K562 (cell line): Measurements from ENCODE around the gene USP13. TPM values are rescaled to one million over a fixed set of nuclear protein-coding genes. Genes with fewer than 3 reads are reported as not detected.

Source experiments
- ATAC-seq: fragments of 200-7000 bp; cut with Tn5 transposase; 3 replicates; pipeline ENCODE4 v1.9.1; 2020; ENCODE audit warnings: moderate library complexity
- BruUV-seq: library from RNA; stranded (reverse); fragments of 400-500 nt; replicated peaks from 2 replicates; lab custom pipeline; 2021; lab: Mats Ljungman, UMichigan
- CTCF ChIA-PET: fragments of 300-600 bp; formaldehyde crosslinking; extraction: SDS; loops from one replicate; lab custom pipeline; 2021; ENCODE audit warnings: low intra/inter-chr PET ratio; lab: Yijun Ruan, JAX
- POLR2A ChIA-PET: fragments of 300-600, 350-650 bp; sonication (Branson Sonifier 250); formaldehyde crosslinking; extraction: SDS; loops from one replicate; lab custom pipeline; 2021; ENCODE audit warnings: antibody characterized with exemption, inconsistent platforms; lab: Yijun Ruan, JAX
- DNase-seq, 4 experiments: peaks; one replicate each; pipeline versions ENCODE4 v3.0.0 to v3.0.0-alpha.2; 2011 to 2018; ENCODE audit warnings: low spot score in 3 of 4, mixed read lengths in 3 of 4; ENCODE audit errors: extremely low read depth in 1 of 4
- FAIRE-seq: peaks from 2 replicates; lab custom pipeline; 2011; peaks lifted over from hg19 to GRCh38; lab: Jason Lieb, UNC
- H2AFZ ChIP-seq: 2 replicates; pipeline ENCODE4 v1.6.0; 2011; ENCODE audit warnings: low read depth, low read length, control low read depth, inconsistent platforms
- H3K27ac ChIP-seq: fragments of 200-600 bp; 3 replicates; pipeline ENCODE4 v1.8.0; 2011; ENCODE audit warnings: low read depth, mild to moderate bottlenecking, control low read depth, inconsistent platforms, low read length, moderate library complexity, mixed read lengths; ENCODE audit errors: extremely low read depth
- H3K27me3 ChIP-seq, 2 experiments: fragments of 300-600 bp in 1 of 2; 2 replicates in 1 of 2; 3 replicates in 1 of 2; pipeline versions ENCODE4 v1.6.0 to v1.8.0; 2011; ENCODE audit warnings: inconsistent platforms in 2 of 2, low read length in 2 of 2, mild to moderate bottlenecking in 1 of 2, mixed read lengths in 1 of 2, moderate library complexity in 1 of 2; ENCODE audit not compliant: control insufficient read depth in 2 of 2, insufficient read depth in 2 of 2
- H3K36me3 ChIP-seq: fragments of 300-600 bp; 3 replicates; pipeline ENCODE4 v1.8.0; 2011; ENCODE audit warnings: mild to moderate bottlenecking, low read length, inconsistent platforms; ENCODE audit not compliant: control insufficient read depth, insufficient read depth
- H3K4me1 ChIP-seq, 2 experiments: fragments of 200-600 bp in 1 of 2; replicated peaks in 1 of 2; 2 replicates in 1 of 2; 3 replicates in 1 of 2; pipeline versions ENCODE4 v1.5.1 to v1.8.0; 2011; ENCODE audit warnings: inconsistent platforms in 2 of 2, low read length in 2 of 2, mild to moderate bottlenecking in 1 of 2, mixed read lengths in 1 of 2, moderate library complexity in 1 of 2; ENCODE audit not compliant: control insufficient read depth in 2 of 2, insufficient read depth in 2 of 2
- H3K4me2 ChIP-seq: 2 replicates; pipeline ENCODE4 v1.6.1; 2011; ENCODE audit warnings: low read length, control low read depth, inconsistent platforms, mixed read lengths; ENCODE audit not compliant: insufficient read depth
- H3K4me3 ChIP-seq: fragments of 200-600 bp; sonication (generic), shearing (Covaris generic); 2 replicates; pipeline ENCODE4 v1.5.1; 2016; ENCODE audit warnings: control low read depth, inconsistent platforms
- H3K79me2 ChIP-seq: fragments of 200-600 bp; 3 replicates; pipeline ENCODE4 v1.8.0; 2011; ENCODE audit warnings: low read length, inconsistent platforms; ENCODE audit not compliant: control insufficient read depth, insufficient read depth
- H3K9ac ChIP-seq, 2 experiments: 2 replicates each; pipeline versions ENCODE4 v1.6.0 to v1.6.1; 2011; ENCODE audit warnings: low read depth in 2 of 2, low read length in 2 of 2, control low read depth in 1 of 2, inconsistent platforms in 1 of 2, mild to moderate bottlenecking in 1 of 2, mixed read lengths in 1 of 2; ENCODE audit not compliant: insufficient read depth in 1 of 2
- H3K9me1 ChIP-seq: one replicate; pipeline ENCODE4 v1.6.0; 2011; ENCODE audit warnings: inconsistent platforms, mild to moderate bottlenecking, low read length, moderate library complexity; ENCODE audit not compliant: control insufficient read depth, insufficient read depth
- H3K9me3 ChIP-seq: replicated peaks from 2 replicates; pipeline ENCODE4 v1.5.1; 2011; ENCODE audit warnings: low read depth, low read length, inconsistent platforms; ENCODE audit not compliant: control insufficient read depth, insufficient read depth
- H4K20me1 ChIP-seq: replicated peaks from 2 replicates; pipeline ENCODE4 v1.6.1; 2011; ENCODE audit warnings: low read length, inconsistent platforms, mixed read lengths; ENCODE audit not compliant: control insufficient read depth, insufficient read depth
- BRD9 ChIP-seq: fragments of 450-650 bp; IDR thresholded peaks from 2 replicates; pipeline ENCODE4 v1.6.1; 2018; ENCODE audit warnings: low read depth; ENCODE audit not compliant: partially characterized antibody
- CREB5 ChIP-seq: fragments of 250-450 bp; sonication (Bioruptor Pico); IDR thresholded peaks from 2 replicates; pipeline ENCODE4 v1.5.0; 2020; ENCODE audit warnings: mild to moderate bottlenecking
- EP300 ChIP-seq: IDR thresholded peaks from 2 replicates; pipeline ENCODE4 v1.6.1; 2012; ENCODE audit warnings: low read length, improper control_type of control experiment
- FOSL1 ChIP-seq: fragments of 200-800 bp; sonication (Bioruptor generic); conservative IDR thresholded peaks from 2 replicates; pipeline ENCODE4 v1.6.1; 2016; ENCODE audit warnings: missing genetic modification characterization, missing compliant biosample characterization
- MAFF ChIP-seq: IDR thresholded peaks from 2 replicates; pipeline ENCODE4 v1.6.1; 2012; ENCODE audit warnings: low read length, improper control_type of control experiment
- MAFG ChIP-seq: fragments of 450-650 bp; conservative IDR thresholded peaks from 2 replicates; pipeline ENCODE4 v1.6.1; 2016; ENCODE audit warnings: missing genetic modification characterization, missing compliant biosample characterization
- MAFK ChIP-seq: IDR thresholded peaks from 2 replicates; pipeline ENCODE4 v1.6.1; 2011; ENCODE audit warnings: low read length, improper control_type of control experiment
- MAZ ChIP-seq, 2 experiments: fragments of 450-650 bp in 1 of 2; sonication (generic) in 1 of 2; formaldehyde crosslinking; IDR thresholded peaks in 1 of 2; conservative IDR thresholded peaks in 1 of 2; 2 replicates each; pipeline versions ENCODE4 v1.4.0 to v1.5.0; 2020; ENCODE audit warnings: mild to moderate bottlenecking in 1 of 2, missing genetic modification reagents in 1 of 2
- NCOA2 ChIP-seq, 2 experiments: fragments of 450-650 bp; IDR thresholded peaks; 2 replicates each; pipeline ENCODE4 v1.6.1; 2018; ENCODE audit warnings: mild to moderate bottlenecking in 2 of 2, moderate library complexity in 1 of 2; ENCODE audit not compliant: partially characterized antibody in 2 of 2
- PHTF2 ChIP-seq: fragments of 250-450 bp; sonication (Bioruptor Pico); IDR thresholded peaks from 2 replicates; pipeline ENCODE4 v1.5.0; 2021; ENCODE audit warnings: mild to moderate bottlenecking
- RUNX1 ChIP-seq: sonication (generic); IDR thresholded peaks from 2 replicates; pipeline ENCODE4 v1.6.1; 2016; ENCODE audit warnings: antibody characterized with exemption, low read depth
- SREBF1 ChIP-seq: fragments of 150-350 bp; IDR thresholded peaks from 2 replicates; pipeline ENCODE4 v1.6.1; 2014; ENCODE audit warnings: antibody characterized with exemption, low read depth, low read length, borderline replicate concordance
- U2AF1 ChIP-seq: fragments of 200-400 bp; formaldehyde crosslinking; optimal IDR thresholded peaks from 2 replicates; pipeline ENCODE3; 2017; ENCODE audit warnings: mild to moderate bottlenecking, low read depth, low read length, moderate library complexity
- ZNF232 ChIP-seq: sonication (generic); formaldehyde crosslinking; IDR thresholded peaks from 2 replicates; pipeline ENCODE4 v1.8.0; 2022; ENCODE audit warnings: mild to moderate bottlenecking, missing genetic modification reagents
- ZNF316 ChIP-seq: fragments of 450-650 bp; IDR thresholded peaks from 2 replicates; pipeline ENCODE4 v1.6.1; 2016
- ZNF324 ChIP-seq: fragments of 250-450 bp; sonication (Bioruptor Pico); IDR thresholded peaks from 2 replicates; pipeline ENCODE4 v1.4.0; 2020; ENCODE audit warnings: mild to moderate bottlenecking
- ZNF696 ChIP-seq: fragments of 250-450 bp; sonication (Bioruptor Pico); conservative IDR thresholded peaks from 2 replicates; pipeline ENCODE4 v1.4.0; 2020; ENCODE audit warnings: mild to moderate bottlenecking, moderate library complexity
- WGBS: fragments of 100-300 bp; shearing (Covaris generic); methylation state at CpG from one replicate; pipeline ENCODE4 v1.1.6; 2016; ENCODE audit warnings: low coverage, mixed read lengths; ENCODE audit not compliant: insufficient coverage; ENCODE audit errors: missing lambda C conversion rate; 5-methylcytosine and 5-hydroxymethylcytosine counted together
- in situ Hi-C: fragments of 300-500 bp; cut with MboI; formaldehyde crosslinking; loops from 4 replicates; pipeline ENCODE4 v1.15.0; 2018; ENCODE audit warnings: inconsistent platforms, mixed read lengths
- intact Hi-C: fragments of 100-400 bp; cut with micrococcal nuclease; formaldehyde crosslinking; loops from 2 replicates; pipeline ENCODE4 v1.14.2; 2022
- polyA plus RNA-seq, 8 experiments: library from polyadenylated mRNA; depleted of rRNA in 4 of 8; stranded (reverse) in 5 of 8; unstranded in 3 of 8; fragments of >200 nt; fragmentation: Nextera tagmentation in 2 of 8; fragmentation: Illumina TruSeq in 1 of 8; extraction: Ambion mirVana in 2 of 8; extraction: Trizol in 1 of 8; gene quantifications; 2 replicates each; pipeline versions ENCODE4 v1.2.1 to v1.2.3, GENCODE V29; 2011 to 2014; ENCODE audit warnings: inconsistent platforms in 1 of 8, missing spikeins in 1 of 8
- total RNA-seq, 7 experiments: library from RNA; depleted of rRNA in 6 of 7; stranded (reverse); fragments of >200 nt in 6 of 7; fragmentation: Illumina TruSeq in 2 of 7; extraction: Trizol in 2 of 7; gene quantifications; 2 replicates each; pipeline versions ENCODE4 v1.2.1 to v1.2.3, GENCODE V29; 2011 to 2021; ENCODE audit warnings: low replicate concordance in 1 of 7

USP13 gene
- total and polyA plus RNA-seq, 9 of the 15 experiments (the other 6 are each of a cell fraction or from before 2014, with no cell fraction given), result 0.11 to 2.3 (median 0.51) TPM

DNA sequence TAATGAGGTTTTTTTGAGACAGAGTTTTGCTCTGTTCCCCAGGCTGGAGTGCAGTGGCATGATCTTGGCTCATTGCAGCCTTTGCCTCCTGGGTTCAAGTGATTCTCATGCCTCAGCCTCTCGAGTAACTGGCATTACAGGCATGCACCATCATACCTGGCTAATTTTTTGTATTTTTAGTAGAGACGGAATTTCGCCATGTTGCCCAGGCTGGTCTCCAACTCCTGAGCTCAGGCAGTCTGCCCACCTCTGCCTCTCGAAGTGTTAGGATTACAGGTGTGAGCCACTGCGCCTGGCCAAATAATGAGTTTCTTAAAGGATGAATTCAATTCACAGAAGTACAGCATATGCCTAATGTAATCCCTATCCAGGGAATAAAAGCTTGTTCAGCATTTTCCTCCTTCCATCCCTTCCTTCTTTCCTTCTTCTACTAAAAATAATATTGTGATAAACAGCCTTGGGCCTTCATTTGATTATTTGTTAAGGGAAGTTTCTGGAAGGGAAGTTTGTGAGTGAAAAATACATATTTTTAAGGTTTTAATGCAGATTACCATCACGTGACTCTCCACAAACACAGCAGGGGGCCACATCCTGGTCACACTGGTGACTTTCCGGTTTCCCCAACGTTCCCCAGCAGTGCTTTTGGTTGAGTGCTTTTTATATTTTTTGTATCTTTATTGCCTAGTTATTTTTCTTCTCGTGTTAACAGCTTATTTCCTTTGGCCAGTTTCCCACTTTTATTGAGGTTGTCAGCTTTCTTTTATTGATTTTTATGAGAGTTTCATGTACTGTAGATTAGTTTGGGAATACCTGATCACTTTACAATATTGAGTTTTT, 116.8 kb downstream of the USP13 start:
- H3K4me1 ChIP-seq, result no peaks in the 10 kb centered on the region
- POLR2A ChIA-PET, result no interaction called here
- H2AFZ ChIP-seq, result no peak overlapping the region
- DNase-seq, result peak in 2 of 4 experiments; percentile 13 to 14
- no peak overlapping the region for H3K27ac ChIP-seq
- H3K9me3 ChIP-seq, result no peaks in the 10 kb centered on the region
- H3K27me3 ChIP-seq, result no peaks in the 10 kb centered on the region
- no TSS peak for BruUV-seq
- no peaks in the 10 kb centered on the region for H3K36me3 ChIP-seq
- ATAC-seq, result no peak
- 6% methylated on average over 9 of the region's 9 CpGs for WGBS
- no peaks in the 10 kb centered on the region for H4K20me1 ChIP-seq
- in situ Hi-C loops, result no loop called here
- H3K4me3 ChIP-seq, result no peak overlapping the region
- H3K9me1 ChIP-seq, result no peaks in the 10 kb centered on the region
- CTCF ChIA-PET, result no interaction called here
- no peak overlapping the region for H3K9ac ChIP-seq
- no peaks in the 10 kb centered on the region for H3K79me2 ChIP-seq
- FAIRE-seq, result no peak
- intact Hi-C loops, result loop anchor here (5.0 kb wide), 1 partner anchor 828 kb away; no protein-coding TSS in a partner anchor
- H3K4me2 ChIP-seq, result no peak overlapping the region
- TF ChIP-seq PHTF2 (CRISPR knock-in tag) (no peak), MAFG (tag) (peak; percentile 51; the same call in 1 of the 2 replicates), MAFK (no peak), EP300 (no peak), MAZ (CRISPR knock-in tag; conservative IDR thresholded peaks at IDR 0.05 in 1 of 2, IDR thresholded peaks at IDR 0.05 in 1 of 2) (no peak), FOSL1 (tag) (no peak), ZNF696 (CRISPR knock-in tag) (no peak), SREBF1 (no peak), ZNF232 (CRISPR knock-in tag) (no peak), ZNF316 (peak; percentile 67), RUNX1 (no peak), BRD9 (no peak), NCOA2 (IDR thresholded peaks at IDR 0.05; ENCODE audit: partially characterized antibody in 2 of 2) (no peak), ZNF324 (CRISPR knock-in tag) (no peak), MAFF (peak; percentile 27; the same call in 1 of the 2 replicates), CREB5 (CRISPR knock-in tag) (no peak), U2AF1 (no peak)
